Esophagus squamous epithelium (tissue), 5 donors: ENCODE measurements around the gene EIF2D. TPM values are rescaled to one million over a fixed set of nuclear protein-coding genes. Genes with fewer than 3 reads are reported as not detected.
"Not testable (repeated sequence)": the region's sequence is repeated elsewhere in the genome, so short reads cannot be mapped to it uniquely, and the experiment has no call there.

Source experiments
- DNase-seq: peaks from one replicate; lab custom pipeline; 2025; lab: John Stamatoyannopoulos, UW
- H3K27ac ChIP-seq, 4 donors: fragments of 200-600 bp; sonication (generic); one replicate each; pipeline ENCODE4 v1.5.1; 2016 to 2019; ENCODE audit warnings: mild to moderate bottlenecking in 1 of 4
- H3K27me3 ChIP-seq, 4 donors: fragments of 200-600 bp; sonication (generic); 1 replicate in 3 of 4; 2 replicates in 1 of 4; pipeline versions ENCODE4 v1.5.1 to v1.6.0; 2017 to 2021; ENCODE audit warnings: antibody characterized with exemption in 1 of 4
- H3K36me3 ChIP-seq, 3 donors: fragments of 200-600 bp; sonication (generic); one replicate each; pipeline ENCODE4 v1.5.1; 2016 to 2019
- H3K4me1 ChIP-seq, 3 donors: fragments of 200-600 bp; sonication (generic); one replicate each; pipeline ENCODE4 v1.5.1; 2017 to 2019
- H3K4me3 ChIP-seq, 4 donors: fragments of 200-600 bp; sonication (generic); 1 replicate in 3 of 4; 2 replicates in 1 of 4; pipeline ENCODE4 v1.5.1; 2016 to 2019; ENCODE audit warnings: mild to moderate bottlenecking in 2 of 4, moderate library complexity in 1 of 4
- H3K9me3 ChIP-seq, 3 donors: fragments of 200-600 bp; sonication (generic); one replicate each; pipeline ENCODE4 v1.5.1; 2016 to 2019
- CTCF ChIP-seq, 6 experiments: fragments of 450-650 bp in 4 of 6; fragments of 200-600 bp in 2 of 6; sonication (generic) in 2 of 6; IDR thresholded peaks; one replicate each; pipeline ENCODE4 v1.5.1; 2016 to 2019; ENCODE audit warnings: antibody characterized with exemption in 6 of 6, mild to moderate bottlenecking in 4 of 6, moderate library complexity in 4 of 6
- POLR2A ChIP-seq, 4 donors: fragments of 450-650 bp; IDR thresholded peaks; one replicate each; pipeline ENCODE4 v1.6.1; 2017; ENCODE audit warnings: antibody characterized with exemption in 4 of 4, mild to moderate bottlenecking in 4 of 4, moderate library complexity in 3 of 4
- WGBS, 2 donors: methylation state at CpG; one replicate each; pipeline ENCODE4 v1.1.5; 2018; 5-methylcytosine and 5-hydroxymethylcytosine counted together
- intact Hi-C: fragments of 100-400 bp; cut with DNase I; formaldehyde crosslinking; loops from one replicate; pipeline ENCODE4 v1.15.0; 2022
- total RNA-seq, 4 donors: library from RNA; depleted of rRNA; stranded (reverse); fragments of >200 nt; gene quantifications; one replicate each; pipeline ENCODE4 v1.1.0, GENCODE V29; 2016
- donor health status: DM: yes; HTN: yes; CAD: no.

EIF2D gene
- total RNA-seq, 4 donors from 2014 or later, result 26.8 to 54.4 (median 42.2) TPM

- TF ChIP-seq POLR2A (IDR thresholded peaks at IDR 0.05) (no peak), CTCF (IDR thresholded peaks at IDR 0.05) (peak in 4 of 6 experiments; percentile 5 to 48 (median 36))
- 15 to 34% methylated on average over 4 of the region's 4 CpGs for WGBS, 2 donors
- Histone ChIP-seq H3K4me3 (no peak overlapping the region), H3K4me1 (peaks cover 4 to 36% (median 13%) of the 10 kb centered on the region in 3 donors), H3K27me3 (no peaks in the 10 kb centered on the region), H3K9me3 (no peaks in the 10 kb centered on the region), H3K27ac (peak overlapping the region in 1 of 4 donors; percentile 13), H3K36me3 (no peaks in the 10 kb centered on the region)
- DNase-seq, result peak; percentile 11
- intact Hi-C loops, result loop anchor here (5.0 kb wide), 1 partner anchor 36 kb away; no protein-coding TSS in a partner anchor
Observed at GRCh38 chr1:206631085-206631509, 18.8 kb upstream of the EIF2D start.

DNA sequence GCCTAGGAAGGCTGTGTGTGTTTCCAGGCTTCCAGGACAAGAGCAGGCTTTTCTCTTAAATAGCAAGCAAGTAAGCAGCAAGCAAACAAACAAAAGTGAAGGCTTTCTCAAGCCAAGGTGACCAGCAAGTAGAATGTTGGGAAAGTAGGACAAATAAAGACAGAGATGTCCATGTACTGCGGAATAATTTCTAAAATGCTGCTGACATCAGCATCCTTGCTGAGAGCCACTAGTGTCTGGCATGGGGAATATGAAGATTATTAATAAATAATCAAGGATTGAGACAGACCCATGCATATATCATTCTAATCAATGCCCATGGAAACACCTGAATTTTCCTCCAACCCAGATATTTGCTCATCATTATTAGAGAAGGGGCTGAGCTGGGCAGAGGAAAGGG is 16.7 kb upstream of the EIF2D start:
- H3K9me3 ChIP-seq, result no peaks in the 10 kb centered on the region
- intact Hi-C loops, result no loop called here
- TF ChIP-seq POLR2A (IDR thresholded peaks at IDR 0.05) (no peak), CTCF (IDR thresholded peaks at IDR 0.05) (no peak)
- DNase-seq, result no peak
- H3K27ac ChIP-seq, result no peak overlapping the region
- H3K36me3 ChIP-seq, result no peaks in the 10 kb centered on the region
- 0 to 78% methylated on average over 1 of the region's 1 CpG for WGBS, 2 donors
- no peak overlapping the region for H3K4me3 ChIP-seq
- H3K27me3 ChIP-seq, result no peaks in the 10 kb centered on the region
- H3K4me1 ChIP-seq, result peaks cover 0 to 14% (median 2%) of the 10 kb centered on the region in 3 donors

DNA sequence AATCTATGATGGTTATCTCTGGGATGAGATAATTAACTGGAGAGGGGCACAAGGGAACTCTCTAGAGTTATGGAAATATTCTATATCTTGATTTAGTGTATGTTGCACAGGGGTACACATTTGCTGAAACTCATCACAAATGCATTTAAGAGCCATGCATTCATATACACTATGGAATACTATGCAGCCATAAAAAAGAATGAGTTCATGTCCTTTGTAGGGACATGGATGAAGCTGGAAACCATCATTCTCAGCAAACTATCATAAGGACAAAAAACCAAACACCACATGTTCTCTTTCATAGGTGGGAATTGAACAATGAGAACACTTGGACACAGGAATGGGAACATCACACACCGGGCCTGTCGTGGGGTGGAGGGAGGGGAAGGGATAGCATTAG is 14.1 kb upstream of the EIF2D start:
- H3K27me3 ChIP-seq, H3K9me3 ChIP-seq, H3K27ac ChIP-seq, H3K4me1 ChIP-seq, H3K4me3 ChIP-seq, DNase-seq, H3K36me3 ChIP-seq, intact Hi-C loops: not testable (repeated sequence)
- 92 to 96% methylated on average over 2 of the region's 2 CpGs for WGBS, 2 donors

DNA sequence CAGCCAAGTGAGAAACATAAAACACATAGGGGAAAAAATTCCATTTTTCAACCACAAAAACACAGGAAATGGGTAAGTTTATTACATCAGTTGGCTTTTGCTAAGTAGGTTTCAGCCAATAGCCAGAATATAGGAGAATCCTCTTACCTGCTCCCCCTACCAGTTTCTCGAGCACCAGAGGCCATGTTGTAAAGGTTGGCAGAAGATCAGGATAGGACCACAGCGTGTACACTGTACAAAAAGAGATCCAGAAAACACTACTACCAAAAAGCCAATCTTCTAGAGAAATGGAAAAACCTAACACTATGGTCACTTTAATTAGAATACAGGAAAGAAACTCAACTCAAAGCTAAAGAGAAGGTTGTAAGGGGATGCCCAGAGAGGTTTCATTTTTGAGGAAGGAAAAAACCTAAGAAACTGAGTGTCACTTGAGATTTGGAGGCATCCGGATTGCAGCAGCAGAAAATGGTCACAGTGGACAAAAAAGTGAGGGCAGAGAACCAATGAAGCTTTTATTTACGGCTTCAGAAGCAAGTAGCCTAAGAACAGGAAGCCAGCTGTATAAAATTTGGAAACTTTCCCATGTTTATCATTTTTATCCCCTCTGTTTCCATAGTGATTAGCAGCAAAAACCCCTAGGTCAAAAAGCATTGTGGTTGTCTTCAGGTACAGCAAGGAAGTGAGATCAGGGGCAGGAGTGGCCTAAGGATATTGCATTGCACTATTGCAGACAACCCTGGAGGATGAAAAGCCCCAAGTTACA is 2.9 kb downstream of the EIF2D start:
- intact Hi-C loops, result no loop called here
- no peak overlapping the region for H3K4me3 ChIP-seq
- 42 to 43% methylated on average over 4 of the region's 4 CpGs for WGBS, 2 donors
- peaks cover 0 to 67% (median 4%) of the 10 kb centered on the region in 3 donors for H3K36me3 ChIP-seq
- no peaks in the 10 kb centered on the region for H3K9me3 ChIP-seq
- H3K27ac ChIP-seq, result no peak overlapping the region
- peaks cover 3 to 22% (median 7%) of the 10 kb centered on the region in 3 donors for H3K4me1 ChIP-seq
- no peaks in the 10 kb centered on the region for H3K27me3 ChIP-seq
- TF ChIP-seq POLR2A (IDR thresholded peaks at IDR 0.05), result no peak
- no peak for TF ChIP-seq CTCF (IDR thresholded peaks at IDR 0.05)
- DNase-seq, result no peak

DNA sequence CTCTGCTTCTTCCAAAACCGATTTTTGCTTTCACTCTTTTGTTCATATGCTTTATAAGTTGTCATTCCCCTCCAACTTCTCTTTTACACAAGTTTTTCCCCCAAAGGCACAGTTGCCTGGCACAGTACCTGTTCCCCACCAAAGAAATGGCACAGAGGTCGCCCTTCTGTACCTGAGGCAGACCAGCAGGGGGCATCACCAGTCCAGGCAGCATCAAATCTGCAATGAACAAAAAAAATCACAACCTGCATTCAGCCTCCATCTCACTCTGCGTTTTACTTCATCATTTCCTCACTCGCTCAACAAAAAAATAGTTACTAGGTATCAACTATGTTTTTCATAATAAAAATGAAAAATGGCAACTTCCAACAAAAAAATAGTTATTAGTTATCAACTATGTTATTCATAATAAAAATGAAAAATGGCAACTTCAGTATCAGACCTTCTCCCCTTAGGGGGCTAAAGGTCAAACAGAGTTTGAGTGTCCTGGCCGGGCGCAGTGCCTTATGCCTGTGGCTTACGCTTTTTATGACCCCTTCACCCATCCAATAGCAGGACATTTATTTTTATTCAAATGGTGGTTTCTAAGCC is 4.1 kb downstream of the EIF2D start:
- no peaks in the 10 kb centered on the region for H3K9me3 ChIP-seq
- 59 to 62% methylated on average over 7 of the region's 7 CpGs for WGBS, 2 donors
- H3K36me3 ChIP-seq, result peaks cover 4 to 79% (median 5%) of the 10 kb centered on the region in 3 donors
- H3K4me1 ChIP-seq, result peaks cover 3 to 22% (median 7%) of the 10 kb centered on the region in 3 donors
- no peak for DNase-seq
- no peak overlapping the region for H3K4me3 ChIP-seq
- H3K27ac ChIP-seq, result no peak overlapping the region
- TF ChIP-seq CTCF (IDR thresholded peaks at IDR 0.05) (peak; percentile 47 to 81 (median 64)), POLR2A (IDR thresholded peaks at IDR 0.05) (no peak)
- no peaks in the 10 kb centered on the region for H3K27me3 ChIP-seq
- intact Hi-C loops, result no loop called here
